HepG2 (cell line): Measurements from ENCODE around the gene BATF. TPM values are rescaled to one million over a fixed set of nuclear protein-coding genes. Genes with fewer than 3 reads are reported as not detected.

Source experiments
- ATAC-seq: fragments of 200-7000 bp; cut with Tn5 transposase; 3 replicates; pipeline ENCODE4 v1.9.1; 2020; ENCODE audit warnings: mild to moderate bottlenecking, moderate library complexity
- BruUV-seq: library from RNA; stranded (reverse); fragments of 400-500 nt; replicated peaks from 2 replicates; lab custom pipeline; 2021; lab: Mats Ljungman, UMichigan
- CTCF ChIA-PET: fragments of 300-600 bp; formaldehyde crosslinking; extraction: SDS; loops from one replicate; lab custom pipeline; 2021; ENCODE audit warnings: low total read pairs, inconsistent platforms, low intra/inter-chr PET ratio; lab: Yijun Ruan, JAX
- POLR2A ChIA-PET: fragments of 350-600 bp; sonication (Branson Sonifier 250); formaldehyde crosslinking; loops from one replicate; lab custom pipeline; 2020; ENCODE audit warnings: antibody characterized with exemption, inconsistent platforms; lab: Yijun Ruan, JAX
- DNase-seq: peaks from one replicate; pipeline ENCODE4 v3.0.0-alpha.2; 2015; ENCODE audit warnings: low spot score
- FAIRE-seq: peaks from 3 replicates; lab custom pipeline; 2011; peaks lifted over from hg19 to GRCh38; lab: Jason Lieb, UNC
- H2AFZ ChIP-seq: one replicate; pipeline ENCODE4 v1.6.1; 2011; ENCODE audit warnings: low read length, inconsistent platforms
- H3K27ac ChIP-seq: fragments of 300-600 bp; 3 replicates; pipeline ENCODE4 v1.8.0; 2011; ENCODE audit warnings: mixed run types, mild to moderate bottlenecking, mixed read lengths, low read length, inconsistent platforms; ENCODE audit not compliant: insufficient read depth; ENCODE audit errors: extremely low read length
- H3K27me3 ChIP-seq, 2 experiments: fragments of 200-600 bp in 1 of 2; 2 replicates in 1 of 2; 3 replicates in 1 of 2; pipeline versions ENCODE4 v1.6.0 to v1.8.0; 2011; ENCODE audit warnings: low read length in 2 of 2, mild to moderate bottlenecking in 2 of 2, moderate library complexity in 2 of 2, inconsistent platforms in 1 of 2; ENCODE audit not compliant: insufficient read depth in 2 of 2, control insufficient read depth in 1 of 2
- H3K36me3 ChIP-seq, 2 experiments: fragments of 200-600 bp in 1 of 2; replicated peaks in 1 of 2; 2 replicates in 1 of 2; 3 replicates in 1 of 2; pipeline versions ENCODE4 v1.5.1 to v1.8.0; 2011; ENCODE audit warnings: low read length in 2 of 2, inconsistent platforms in 1 of 2; ENCODE audit not compliant: insufficient read depth in 2 of 2, control insufficient read depth in 1 of 2
- H3K4me1 ChIP-seq: 2 replicates; pipeline ENCODE4 v1.5.1; 2012; ENCODE audit warnings: low read length, inconsistent platforms; ENCODE audit not compliant: insufficient read depth
- H3K4me2 ChIP-seq: 2 replicates; pipeline ENCODE4 v1.6.0; 2011; ENCODE audit warnings: low read depth, low read length, inconsistent platforms
- H3K4me3 ChIP-seq, 3 experiments: fragments of 200-600 bp in 1 of 3; sonication (generic), shearing (Covaris generic) in 1 of 3; replicated peaks in 1 of 3; 2 replicates each; pipeline ENCODE4 v1.5.1; 2011 to 2016; ENCODE audit warnings: low read length in 3 of 3, inconsistent platforms in 2 of 3, low read depth in 2 of 3, mild to moderate bottlenecking in 2 of 3, control low read depth in 1 of 3, mixed read lengths in 1 of 3; ENCODE audit not compliant: insufficient read depth in 1 of 3
- H3K79me2 ChIP-seq: one replicate; pipeline ENCODE4 v1.6.1; 2011; ENCODE audit warnings: low read length, inconsistent platforms; ENCODE audit not compliant: insufficient read depth
- H3K9ac ChIP-seq: 2 replicates; pipeline ENCODE4 v1.6.0; 2011; ENCODE audit warnings: mild to moderate bottlenecking, low read depth, low read length, inconsistent platforms; ENCODE audit not compliant: insufficient read depth
- H3K9me3 ChIP-seq: 2 replicates; pipeline ENCODE4 v1.5.1; 2012; ENCODE audit warnings: mild to moderate bottlenecking, low read length
- H4K20me1 ChIP-seq: 2 replicates; pipeline ENCODE4 v1.6.0; 2011; ENCODE audit warnings: inconsistent platforms, mild to moderate bottlenecking, low read length, moderate library complexity; ENCODE audit not compliant: insufficient read depth
- ASH2L ChIP-seq: fragments of 300-600, 200-600 bp; sonication (generic); IDR thresholded peaks from 2 replicates; pipeline ENCODE4 v1.7.0; 2017; ENCODE audit warnings: low read depth, mild to moderate bottlenecking, moderate library complexity, mixed read lengths, low read length; ENCODE audit not compliant: insufficient read length
- HMG20B ChIP-seq: conservative IDR thresholded peaks from 2 replicates; pipeline ENCODE4 v1.6.1; 2016; ENCODE audit warnings: missing genetic modification reagents, missing compliant biosample characterization
- MAF1 ChIP-seq: sonication (generic); formaldehyde crosslinking; IDR thresholded peaks from 2 replicates; pipeline ENCODE4 v1.5.0; 2020; ENCODE audit warnings: missing genetic modification reagents, borderline replicate concordance
- NFIC ChIP-seq: IDR thresholded peaks from 2 replicates; pipeline ENCODE4 v1.6.1; 2012; ENCODE audit warnings: mild to moderate bottlenecking, low read length, inconsistent platforms
- PITX1 ChIP-seq: sonication (generic); formaldehyde crosslinking; IDR thresholded peaks from 2 replicates; pipeline ENCODE4 v1.5.1; 2020; ENCODE audit warnings: mild to moderate bottlenecking, missing genetic modification reagents
- POLR2G ChIP-seq: fragments of 200-400 bp; formaldehyde crosslinking; IDR thresholded peaks from 2 replicates; pipeline ENCODE4 v1.6.1; 2018; ENCODE audit warnings: mild to moderate bottlenecking, low read depth, low read length, moderate library complexity
- TEAD2 ChIP-seq: sonication (generic); formaldehyde crosslinking; IDR thresholded peaks from 2 replicates; pipeline ENCODE4 v1.9.0; 2021; ENCODE audit warnings: missing genetic modification reagents
- ZNF501 ChIP-seq: sonication (generic); formaldehyde crosslinking; IDR thresholded peaks from 2 replicates; pipeline ENCODE4 v1.5.1; 2020; ENCODE audit warnings: mild to moderate bottlenecking, moderate library complexity, missing genetic modification reagents
- ZNF550 ChIP-seq: sonication (generic); formaldehyde crosslinking; IDR thresholded peaks from 2 replicates; pipeline ENCODE4 v1.4.0; 2020; ENCODE audit warnings: mild to moderate bottlenecking, missing genetic modification reagents, borderline replicate concordance
- ZNF556 ChIP-seq: sonication (generic); formaldehyde crosslinking; IDR thresholded peaks from 2 replicates; pipeline ENCODE4 v1.4.0; 2020; ENCODE audit warnings: mild to moderate bottlenecking, missing genetic modification reagents, borderline replicate concordance
- ZNF713 ChIP-seq: sonication (generic); formaldehyde crosslinking; IDR thresholded peaks from 2 replicates; pipeline ENCODE4 v1.4.0; 2020; ENCODE audit warnings: mild to moderate bottlenecking, missing genetic modification reagents
- WGBS: methylation state at CpG from one replicate; pipeline ENCODE4 v1.1.6; 2017; ENCODE audit warnings: low lambda C conversion rate; 5-methylcytosine and 5-hydroxymethylcytosine counted together
- in situ Hi-C: cut with HindIII; loops from 2 replicates; pipeline ENCODE4 v1.10.0; 2017; ENCODE audit warnings: low pct_unique_long_range_greater_than_20kb; ENCODE audit not compliant: extremely low pct_ligation_motif_present
- intact Hi-C: fragments of 100-400 bp; cut with micrococcal nuclease; formaldehyde crosslinking; loops from one replicate; pipeline ENCODE4 v1.10.0; 2022; ENCODE audit not compliant: unreplicated experiment
- polyA plus RNA-seq, 8 experiments: library from polyadenylated mRNA; depleted of rRNA in 3 of 8; stranded (reverse) in 7 of 8; unstranded in 1 of 8; fragments of >200 nt; fragmentation: Illumina TruSeq in 4 of 8; extraction: Trizol in 4 of 8; gene quantifications; 2 replicates each; pipeline versions ENCODE4 v1.2.1 to v1.2.3, GENCODE V29; 2011 to 2016; ENCODE audit warnings: low read depth in 4 of 8, missing spikeins in 1 of 8, mixed read lengths in 1 of 8; ENCODE audit not compliant: insufficient read depth in 1 of 8
- total RNA-seq, 5 experiments: library from RNA; depleted of rRNA; stranded (reverse); fragments of >200 nt; fragmentation: Illumina TruSeq; extraction: Trizol; gene quantifications; 2 replicates each; pipeline ENCODE4 v1.2.3, GENCODE V29; 2016; ENCODE audit warnings: low read depth in 1 of 5

Gene BATF
- total and polyA plus RNA-seq, 2 of the 13 experiments (the other 11 are each of a cell fraction or from before 2014, with no cell fraction given): 0.22 to 0.37 TPM

- H3K9ac ChIP-seq: no peak overlapping the region
- no peak overlapping the region for H3K27ac ChIP-seq
- H2AFZ ChIP-seq: no peak overlapping the region
- CTCF ChIA-PET: no interaction called here
- peaks cover 18% of the 10 kb centered on the region; the same call in 1 of the 2 replicates for H3K4me1 ChIP-seq
- H3K27me3 ChIP-seq: no peaks in the 10 kb centered on the region
- H3K9me3 ChIP-seq: peaks cover 6% of the 10 kb centered on the region
- no TSS peak for BruUV-seq
- FAIRE-seq: no peak
- H3K79me2 ChIP-seq: no peaks in the 10 kb centered on the region
- no peak overlapping the region for H3K4me3 ChIP-seq
- POLR2A ChIA-PET: no interaction called here
- H3K4me2 ChIP-seq: no peak overlapping the region
- ATAC-seq: no peak
- no peak for TF ChIP-seq ZNF501 (CRISPR knock-in tag)
- no peak for TF ChIP-seq ASH2L
- TF ChIP-seq ZNF556 (CRISPR knock-in tag): no peak
- TF ChIP-seq ZNF550 (CRISPR knock-in tag): no peak
- no peak for TF ChIP-seq POLR2G
- TF ChIP-seq HMG20B (CRISPR knock-in tag): no peak
- no peak for TF ChIP-seq ZNF713 (CRISPR knock-in tag)
- TF ChIP-seq MAF1 (CRISPR knock-in tag): no peak
- no peak for TF ChIP-seq PITX1 (CRISPR knock-in tag)
- no peak for TF ChIP-seq TEAD2 (CRISPR knock-in tag)
- TF ChIP-seq NFIC: no peak
- no peaks in the 10 kb centered on the region for H4K20me1 ChIP-seq
- in situ Hi-C loops: no loop called here
- no peak for DNase-seq
- intact Hi-C loops: no loop called here
- peaks cover 3 to 4% of the 10 kb centered on the region in 2 experiments; a peak in 3 of 5 replicates for H3K36me3 ChIP-seq
- WGBS: no CpG with 5 or more reads among the region's 1 CpG
Observed at GRCh38 chr14:75591331-75591946, 69.2 kb downstream of the BATF start.
